GM12892 (cell line): Measurements from ENCODE around the gene TFPT.

ENCODE experiments used
- DNase-seq: peaks from one replicate; pipeline ENCODE4 v3.0.0; 2011; ENCODE audit not compliant: insufficient read length
- FAIRE-seq: peaks from 2 replicates; lab custom pipeline; 2011; peaks lifted over from hg19 to GRCh38; lab: Jason Lieb, UNC
- POLR2A ChIP-seq: IDR thresholded peaks from 2 replicates; pipeline ENCODE4 v1.6.1; 2011; ENCODE audit warnings: low read depth, low read length, control low read depth
- POLR2AphosphoS5 ChIP-seq: IDR thresholded peaks from 2 replicates; pipeline ENCODE4 v1.6.1; 2011; ENCODE audit warnings: low read depth, low read length, control low read depth
- TAF1 ChIP-seq: IDR thresholded peaks from 2 replicates; pipeline ENCODE4 v1.6.1; 2011; ENCODE audit warnings: low read depth, mild to moderate bottlenecking, control low read depth, low read length, borderline replicate concordance

Gene TFPT

DNA sequence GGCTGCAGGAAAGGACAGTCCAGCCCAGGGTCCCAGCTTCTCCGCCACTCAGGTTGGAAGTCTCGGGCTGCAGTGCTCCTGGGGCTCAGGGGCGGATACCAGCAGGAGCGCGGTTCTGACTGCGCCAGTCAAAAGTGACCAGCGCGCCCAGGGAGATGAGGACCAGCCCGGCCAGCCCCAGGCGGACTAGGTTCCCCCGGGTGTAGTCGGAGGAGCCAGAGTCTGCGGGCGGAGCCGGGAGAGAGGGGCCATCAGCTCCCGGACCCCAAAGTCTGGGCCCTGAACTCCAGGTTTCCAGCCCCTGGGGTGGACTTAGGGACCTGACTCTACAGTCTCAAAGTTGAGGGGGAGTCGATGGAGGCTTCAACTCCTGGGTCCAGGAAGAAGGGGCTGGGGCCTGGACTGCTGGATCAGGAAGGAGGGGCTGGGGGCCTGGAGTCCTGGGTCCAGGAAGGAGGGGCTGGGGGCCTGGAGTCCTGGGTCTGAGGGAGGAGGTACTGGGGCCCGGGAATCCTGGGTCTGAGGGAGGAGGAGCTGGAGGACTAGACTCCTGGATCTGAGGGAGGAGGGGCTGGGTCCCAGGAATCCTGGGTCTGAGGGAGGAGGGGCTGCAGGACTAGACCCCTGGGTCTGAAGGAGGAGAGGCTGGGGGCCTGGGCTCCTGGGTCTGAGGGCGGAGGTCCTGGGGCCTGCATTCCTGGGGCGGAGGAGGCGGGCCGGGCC lies 20.2 kb downstream of the TFPT start:
- DNase-seq (no peak), FAIRE-seq (no peak)
- TF ChIP-seq POLR2A = no peak
- no peak for TF ChIP-seq POLR2AphosphoS5
- TF ChIP-seq TAF1 = no peak

DNA sequence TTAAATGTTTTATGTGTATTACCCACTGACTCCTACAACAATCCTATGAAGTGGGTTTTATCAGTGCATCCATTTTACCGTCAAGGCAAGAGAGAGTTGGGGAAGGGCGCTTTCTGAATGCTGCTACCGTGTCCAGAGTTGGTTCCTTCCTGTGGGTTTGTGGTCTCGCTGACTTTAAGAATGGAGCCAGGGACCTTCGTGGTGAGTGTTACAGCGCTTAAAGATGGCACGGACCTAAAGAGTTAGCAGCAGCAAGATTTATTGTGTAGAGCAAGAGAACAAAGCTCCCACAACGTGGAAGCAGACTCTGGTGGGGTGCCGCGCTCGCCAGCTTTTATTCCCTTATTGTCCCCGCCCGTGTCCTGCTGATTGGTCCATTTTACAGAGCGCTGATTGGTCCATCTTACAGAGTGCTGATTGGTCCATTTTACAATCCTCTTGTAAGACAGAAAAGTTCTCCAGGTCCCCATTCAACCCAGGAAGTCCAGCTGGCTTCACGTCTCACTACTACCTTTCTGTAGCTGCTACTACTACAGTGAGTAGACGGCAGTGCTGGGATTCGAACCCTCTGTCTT lies 20.9 kb downstream of the TFPT start:
- DNase-seq (no peak), FAIRE-seq (no peak)
- no peak for TF ChIP-seq TAF1
- TF ChIP-seq POLR2AphosphoS5 = no peak
- no peak for TF ChIP-seq POLR2A

DNA sequence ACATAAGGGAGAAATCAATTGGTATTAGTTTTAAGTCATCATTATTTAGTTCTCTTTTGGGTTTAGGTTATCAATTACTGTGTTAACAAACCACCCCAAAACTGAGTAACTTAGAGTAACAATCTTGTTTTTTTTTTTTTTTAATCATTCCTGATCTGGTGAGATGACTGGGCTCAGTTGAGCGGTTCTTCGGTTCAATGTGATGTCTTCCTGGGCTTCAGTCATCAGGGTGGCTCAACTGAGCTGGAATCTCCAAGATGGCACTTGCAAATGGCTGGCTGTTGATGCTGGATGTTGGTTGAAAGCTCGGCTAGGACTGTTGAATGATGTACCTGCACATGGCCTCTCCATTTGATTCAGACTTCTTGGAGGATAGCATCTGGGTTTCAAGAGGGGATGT lies 31.0 kb downstream of the TFPT start:
- DNase-seq = no peak
- FAIRE-seq = no peak
- TF ChIP-seq POLR2AphosphoS5 = no peak
- TF ChIP-seq POLR2A = no peak
- TF ChIP-seq TAF1 = no peak

DNA sequence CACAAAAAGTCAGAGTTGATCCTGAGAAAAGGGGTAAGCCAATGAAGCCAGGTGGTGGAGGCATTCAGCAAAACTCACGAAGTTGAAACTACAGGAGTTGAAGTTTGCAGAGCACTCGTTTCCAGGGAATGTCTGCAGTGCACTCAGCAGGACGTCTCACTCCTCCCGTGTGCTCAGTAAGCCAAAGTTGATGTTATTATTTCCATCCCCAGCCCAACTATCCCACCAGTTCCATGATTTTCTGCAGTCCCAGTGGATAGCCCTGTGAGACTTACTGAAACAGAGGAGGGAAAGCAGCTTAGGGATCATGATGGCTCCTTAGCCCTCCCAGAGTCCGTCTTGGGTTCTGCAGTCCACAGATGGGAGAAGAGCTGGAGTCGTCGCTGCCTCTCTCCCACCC lies 34.4 kb downstream of the TFPT start, which contains the start of gene TARM1:
TARM1 (minus strand) TSS at position 334 of the 400 bp plus-strand sequence; CDS start at position 309, 25 bp downstream.
- TF ChIP-seq POLR2AphosphoS5 = no peak
- TF ChIP-seq TAF1 = no peak
- no peak for TF ChIP-seq POLR2A
- no peak for FAIRE-seq
- no peak for DNase-seq

DNA sequence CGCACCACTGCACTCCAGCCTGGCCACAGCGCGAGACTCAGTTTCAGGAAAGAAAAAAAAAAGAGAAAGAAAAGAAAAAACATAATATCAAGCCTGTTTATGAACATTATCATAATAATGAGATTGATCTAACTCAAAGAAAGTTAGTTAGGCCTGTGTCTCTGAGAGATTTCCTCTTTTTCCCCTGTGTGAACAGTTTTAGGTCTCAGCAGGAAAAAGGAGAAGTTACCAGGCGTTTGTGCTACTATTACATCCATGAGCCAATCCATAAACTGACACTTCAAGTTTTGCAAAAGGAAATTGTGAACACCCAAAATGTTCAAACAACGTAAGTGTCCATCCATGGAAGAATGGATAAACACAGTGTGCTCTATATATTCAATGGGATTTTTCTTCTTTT lies 38.1 kb downstream of the TFPT start:
- TF ChIP-seq POLR2A (no peak), POLR2AphosphoS5 (no peak), TAF1 (no peak)
- FAIRE-seq (no peak), DNase-seq (no peak)

DNA sequence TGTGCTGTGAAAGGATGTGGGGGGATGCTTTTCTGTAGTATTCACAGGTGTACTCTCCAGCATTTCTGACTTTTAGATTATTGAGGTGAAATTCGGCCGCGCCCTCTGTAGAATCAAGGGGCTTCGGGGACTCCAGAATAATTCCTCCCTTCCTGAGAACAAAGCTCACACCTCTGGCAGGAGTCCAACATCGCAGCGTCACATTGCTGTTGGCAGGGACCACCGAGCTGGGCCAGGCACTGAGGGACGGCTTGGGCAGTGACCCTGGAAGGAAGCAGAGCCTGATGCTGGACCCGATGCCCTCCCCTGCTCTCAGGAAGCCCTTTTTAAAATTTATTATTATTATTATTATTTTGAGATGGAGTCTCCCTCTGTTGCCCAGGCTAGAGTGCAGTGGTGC lies 40.6 kb downstream of the TFPT start:
- no peak for FAIRE-seq

DNA sequence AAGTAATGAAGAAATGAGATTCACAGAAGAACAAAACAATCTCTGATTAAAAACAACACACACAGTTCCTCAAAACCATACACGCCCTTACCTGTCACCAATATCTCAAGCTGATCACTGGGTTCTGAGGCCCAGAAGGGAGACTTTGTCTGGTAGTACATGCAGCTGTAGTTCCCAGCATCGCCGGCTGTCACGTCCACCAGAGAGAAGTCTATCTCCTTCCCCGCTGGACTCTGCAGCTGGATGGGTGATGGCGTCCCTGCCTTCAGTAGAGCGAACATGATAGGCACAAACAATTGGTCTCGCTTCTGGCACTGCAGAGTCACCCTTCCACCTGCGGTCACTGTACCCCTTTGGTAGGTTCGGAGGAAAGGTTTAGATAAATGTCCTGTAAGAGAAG lies 41.6 kb downstream of the TFPT start:
- TF ChIP-seq POLR2AphosphoS5 (no peak), POLR2A (no peak), TAF1 (no peak)
- DNase-seq (no peak), FAIRE-seq (no peak)

More for the DNA sequence above, 40.6 kb downstream of the TFPT start:
- no peak for DNase-seq
- TF ChIP-seq TAF1 = no peak

DNA sequence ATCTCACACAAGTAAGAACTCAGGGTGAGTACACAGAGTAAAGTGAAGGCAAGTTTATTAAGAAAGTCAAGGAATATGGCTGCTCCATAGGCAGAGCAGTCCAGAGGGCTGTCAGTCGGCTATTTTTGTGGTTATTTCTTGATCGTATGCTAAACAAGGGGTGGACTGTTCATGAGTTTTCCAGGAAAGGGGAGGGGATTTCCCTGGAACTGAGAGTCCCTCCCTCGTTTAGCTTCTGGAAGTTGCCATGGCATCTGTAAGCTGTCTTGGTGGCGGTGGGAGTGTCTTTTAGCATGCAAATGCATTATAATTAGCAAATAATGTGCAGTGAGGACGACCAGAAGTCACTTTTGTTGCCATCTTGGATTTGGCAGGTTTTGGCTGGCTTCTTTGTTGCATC lies 46.0 kb downstream of the TFPT start:
- no peak for TF ChIP-seq POLR2A
- TF ChIP-seq POLR2AphosphoS5 = no peak
- no peak for TF ChIP-seq TAF1
- DNase-seq (no peak), FAIRE-seq (no peak)

DNA sequence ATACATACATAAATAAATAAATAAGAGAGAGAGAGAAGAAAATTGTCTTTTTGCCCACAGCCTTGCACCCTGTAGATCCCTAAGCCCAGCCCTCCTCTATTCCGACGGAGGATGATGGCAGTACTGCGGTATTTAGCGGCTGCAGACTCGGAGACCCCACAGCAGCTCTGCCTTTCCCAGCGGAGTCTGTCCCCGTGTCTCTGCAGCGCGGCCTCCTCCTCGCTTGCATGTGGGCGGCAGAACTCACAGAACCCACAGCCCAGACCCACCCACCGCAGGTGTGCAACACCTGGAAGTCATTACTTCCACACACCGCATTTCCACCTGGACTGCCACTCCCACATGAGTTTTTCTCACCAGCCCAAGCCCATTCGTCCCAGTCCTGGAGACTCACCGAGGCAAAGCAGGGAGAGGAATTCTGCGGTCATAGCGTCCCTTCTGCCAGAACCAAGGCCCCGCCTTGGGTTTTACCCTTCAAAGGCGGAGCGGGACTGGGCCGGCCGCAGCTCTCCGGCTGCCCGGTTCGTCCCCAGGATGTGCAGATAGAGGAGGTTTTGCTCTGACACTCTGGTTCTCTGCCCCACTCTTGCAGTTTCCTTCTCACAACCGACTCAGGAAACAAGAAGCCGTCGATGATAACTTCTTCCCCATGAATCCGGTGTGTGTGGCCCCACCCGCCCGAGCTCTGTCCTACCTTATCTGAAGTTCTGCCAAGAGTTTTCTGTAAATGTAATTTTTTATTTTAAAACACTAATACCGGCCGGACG lies 51.9 kb downstream of the TFPT start, which contains the start of gene VSTM1:
VSTM1 (minus strand) TSS at position 548 of the 767 bp plus-strand sequence; CDS start at position 428, 120 bp downstream.
- FAIRE-seq (no peak), DNase-seq (no peak)
- TF ChIP-seq TAF1 = no peak
- no peak for TF ChIP-seq POLR2A
- TF ChIP-seq POLR2AphosphoS5 = no peak

DNA sequence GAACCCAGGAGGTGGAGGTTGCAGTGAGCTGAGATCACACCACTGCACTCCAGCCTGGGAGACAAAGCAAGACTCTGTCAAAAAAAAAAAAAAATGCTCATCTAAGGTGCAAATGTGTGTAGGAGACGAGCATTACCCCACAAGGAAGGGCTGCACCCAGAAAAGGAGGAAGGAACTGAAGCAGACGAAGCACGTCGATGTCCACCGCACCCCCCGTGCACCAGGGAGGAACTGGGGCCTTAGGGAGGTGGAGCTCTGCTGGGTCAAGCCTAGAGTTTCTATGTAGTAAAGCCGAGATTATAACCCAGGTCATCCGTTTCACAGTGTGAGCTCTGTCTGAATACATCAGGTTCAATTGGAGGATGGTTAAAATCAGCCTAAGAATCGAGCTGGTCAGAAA lies 52.8 kb downstream of the TFPT start:
- no peak for DNase-seq
- FAIRE-seq = no peak
- TF ChIP-seq POLR2AphosphoS5 = no peak
- TF ChIP-seq TAF1 = no peak
- no peak for TF ChIP-seq POLR2A
